ENCODE data around the gene PA2G4. TPM values are rescaled to one million over a fixed set of nuclear protein-coding genes. Genes with fewer than 3 reads are reported as not detected.

Gene PA2G4
- total RNA-seq, 1 donor from 2014 or later = 130 TPM

DNA sequence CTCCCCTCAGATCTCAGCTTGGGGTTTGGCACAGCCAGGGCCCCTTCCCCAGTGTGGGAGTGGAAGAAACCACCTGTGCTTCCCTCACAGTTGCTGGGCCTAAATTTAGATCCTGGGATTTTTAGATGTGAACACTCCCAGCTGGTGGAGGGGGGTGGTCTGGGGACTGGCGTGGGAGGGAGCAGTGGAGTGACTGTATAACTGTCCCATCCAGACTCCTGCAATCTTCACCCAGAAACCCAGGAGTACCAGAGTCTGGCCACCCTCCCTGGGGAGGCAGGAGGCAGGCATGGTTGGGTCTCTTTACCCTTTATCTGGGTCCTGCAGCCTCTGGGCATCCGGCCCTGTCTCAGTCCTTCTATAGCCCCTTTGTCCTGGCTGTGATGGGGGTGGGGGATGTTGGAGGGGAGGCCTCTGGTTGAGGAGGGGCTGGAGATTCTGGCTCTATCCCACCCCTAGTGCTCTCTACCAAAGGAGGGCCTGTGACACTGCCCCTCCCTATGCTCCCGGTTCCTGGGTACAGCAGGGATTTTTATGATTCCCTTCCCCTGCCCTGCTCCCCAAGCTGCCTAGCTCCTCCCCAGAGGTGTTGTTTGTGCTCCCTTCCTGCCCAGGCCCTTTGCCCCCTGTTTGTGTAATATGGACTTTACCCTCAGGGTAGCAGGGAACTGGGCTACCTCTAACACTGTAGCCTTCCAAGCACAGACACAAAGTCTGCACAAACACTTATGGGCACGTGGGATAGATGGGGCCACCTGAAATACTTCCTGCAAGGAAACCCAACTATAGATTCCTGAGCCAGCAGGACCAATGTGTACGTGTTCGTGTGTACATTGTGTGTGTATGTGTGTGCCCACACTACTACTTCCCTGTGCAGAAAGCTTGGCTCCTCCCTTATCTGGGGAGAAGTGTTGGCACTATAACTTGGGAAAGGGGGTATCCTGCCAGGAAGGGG is 22.7 kb upstream of the PA2G4 start:
- Histone ChIP-seq H3K79me2 (ENCODE audit: insufficient read depth, low read length) (no peaks in the 10 kb centered on the region), H3K27ac (ENCODE audit: low read depth, low read length) (no peak overlapping the region), H2AFZ (ENCODE audit: low read depth, low read length) (no peak overlapping the region), H3K4me2 (ENCODE audit: low read length) (no peak overlapping the region), H3K9ac (ENCODE audit: low read length) (no peak overlapping the region), H3K36me3 (ENCODE audit: insufficient read depth, low read length) (no peaks in the 10 kb centered on the region), H3K4me1 (ENCODE audit: insufficient read depth, low read length) (peaks cover 6% of the 10 kb centered on the region), H3K9me3 (ENCODE audit: insufficient read depth, low read depth, low read length) (no peaks in the 10 kb centered on the region), H3K4me3 (ENCODE audit: insufficient read depth, low read depth, low read length) (no peak overlapping the region), H3K27me3 (ENCODE audit: insufficient read depth, low read length) (peaks cover 26% of the 10 kb centered on the region), H4K20me1 (ENCODE audit: insufficient read depth, low read length) (no peaks in the 10 kb centered on the region)
- no peak for FAIRE-seq
- Mint-ChIP-seq H3K4me3 (ENCODE audit: unreplicated experiment) (no peak overlapping the region), H3K27ac (ENCODE audit: unreplicated experiment) (no peak overlapping the region), H3K27me3 (ENCODE audit: low read depth, unreplicated experiment) (peaks cover 6% of the 10 kb centered on the region), H3K4me1 (ENCODE audit: low read depth, unreplicated experiment) (no peaks in the 10 kb centered on the region), H3K9me3 (ENCODE audit: unreplicated experiment) (no peaks in the 10 kb centered on the region), H3K36me3 (ENCODE audit: low read depth, unreplicated experiment) (peaks cover 2% of the 10 kb centered on the region)
- TF ChIP-seq, protein P1, sequence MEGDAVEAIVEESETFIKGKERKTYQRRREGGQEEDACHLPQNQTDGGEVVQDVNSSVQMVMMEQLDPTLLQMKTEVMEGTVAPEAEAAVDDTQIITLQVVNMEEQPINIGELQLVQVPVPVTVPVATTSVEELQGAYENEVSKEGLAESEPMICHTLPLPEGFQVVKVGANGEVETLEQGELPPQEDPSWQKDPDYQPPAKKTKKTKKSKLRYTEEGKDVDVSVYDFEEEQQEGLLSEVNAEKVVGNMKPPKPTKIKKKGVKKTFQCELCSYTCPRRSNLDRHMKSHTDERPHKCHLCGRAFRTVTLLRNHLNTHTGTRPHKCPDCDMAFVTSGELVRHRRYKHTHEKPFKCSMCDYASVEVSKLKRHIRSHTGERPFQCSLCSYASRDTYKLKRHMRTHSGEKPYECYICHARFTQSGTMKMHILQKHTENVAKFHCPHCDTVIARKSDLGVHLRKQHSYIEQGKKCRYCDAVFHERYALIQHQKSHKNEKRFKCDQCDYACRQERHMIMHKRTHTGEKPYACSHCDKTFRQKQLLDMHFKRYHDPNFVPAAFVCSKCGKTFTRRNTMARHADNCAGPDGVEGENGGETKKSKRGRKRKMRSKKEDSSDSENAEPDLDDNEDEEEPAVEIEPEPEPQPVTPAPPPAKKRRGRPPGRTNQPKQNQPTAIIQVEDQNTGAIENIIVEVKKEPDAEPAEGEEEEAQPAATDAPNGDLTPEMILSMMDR (IDR thresholded peaks at IDR 0.05; ENCODE audit: insufficient read depth, low read depth, low read length) = no peak
- TF ChIP-seq EZH2 (IDR thresholded peaks at IDR 0.05; ENCODE audit: insufficient read depth, low read length) = no peak
- DNase-seq (ENCODE audit: low read depth) = no peak

DNA sequence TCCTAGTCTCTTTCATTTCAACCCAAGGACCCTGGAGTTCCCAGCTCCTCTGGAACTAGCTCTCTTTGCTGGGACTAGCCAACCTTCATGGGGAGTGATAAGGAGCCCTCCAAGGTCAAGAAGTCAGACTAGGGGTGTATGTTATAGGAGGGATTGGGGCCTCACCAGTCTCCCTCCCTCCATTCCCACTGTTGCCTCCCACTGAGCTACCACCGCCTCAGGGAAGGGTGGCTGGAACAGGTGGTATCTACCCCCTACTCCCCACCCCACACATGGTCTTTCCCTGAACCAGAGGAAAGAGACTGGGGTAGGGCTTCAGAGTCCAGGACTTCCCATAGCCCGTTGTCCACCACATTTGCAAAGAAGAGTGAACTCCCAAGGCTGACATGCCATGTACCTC is 22.0 kb upstream of the PA2G4 start:
- FAIRE-seq = no peak
- no peak overlapping the region for H3K4me3 Mint-ChIP-seq (ENCODE audit: unreplicated experiment)
- no peak overlapping the region for H3K27ac Mint-ChIP-seq (ENCODE audit: unreplicated experiment)

More for the DNA sequence above, 22.0 kb upstream of the PA2G4 start:
- no peak overlapping the region for H3K4me3 ChIP-seq (ENCODE audit: insufficient read depth, low read depth, low read length)
- no peaks in the 10 kb centered on the region for H3K9me3 Mint-ChIP-seq (ENCODE audit: unreplicated experiment)
- no peaks in the 10 kb centered on the region for H3K36me3 ChIP-seq (ENCODE audit: insufficient read depth, low read length)
- no peak for DNase-seq (ENCODE audit: low read depth)
- no peak for TF ChIP-seq EZH2 (IDR thresholded peaks at IDR 0.05; ENCODE audit: insufficient read depth, low read length)
- TF ChIP-seq, protein P1 (IDR thresholded peaks at IDR 0.05; ENCODE audit: insufficient read depth, low read depth, low read length) = no peak
- H3K4me2 ChIP-seq (ENCODE audit: low read length) = no peak overlapping the region
- no peaks in the 10 kb centered on the region for H4K20me1 ChIP-seq (ENCODE audit: insufficient read depth, low read length)
- no peaks in the 10 kb centered on the region for H3K79me2 ChIP-seq (ENCODE audit: insufficient read depth, low read length)
- H3K27me3 Mint-ChIP-seq (ENCODE audit: low read depth, unreplicated experiment) = peaks cover 6% of the 10 kb centered on the region
- no peak overlapping the region for H3K27ac ChIP-seq (ENCODE audit: low read depth, low read length)
- peaks cover 6% of the 10 kb centered on the region for H3K4me1 ChIP-seq (ENCODE audit: insufficient read depth, low read length)
- no peaks in the 10 kb centered on the region for H3K9me3 ChIP-seq (ENCODE audit: insufficient read depth, low read depth, low read length)
- no peak overlapping the region for H3K9ac ChIP-seq (ENCODE audit: low read length)
- no peaks in the 10 kb centered on the region for H3K4me1 Mint-ChIP-seq (ENCODE audit: low read depth, unreplicated experiment)
- peaks cover 26% of the 10 kb centered on the region for H3K27me3 ChIP-seq (ENCODE audit: insufficient read depth, low read length)
- peaks cover 2% of the 10 kb centered on the region for H3K36me3 Mint-ChIP-seq (ENCODE audit: low read depth, unreplicated experiment)
- H2AFZ ChIP-seq (ENCODE audit: low read depth, low read length) = no peak overlapping the region
